Embryonic facial prominence (tissue), 1 donor: ENCODE data around the gene EMC9.
A peak's percentile ranks its signal among the peaks of the same experiment; 100 is the strongest.

Source experiments
- DNase-seq: peaks from one replicate; pipeline ENCODE4 v3.0.0-alpha.2; 2016; ENCODE audit errors: extremely low spot score

EMC9 gene, protein sequence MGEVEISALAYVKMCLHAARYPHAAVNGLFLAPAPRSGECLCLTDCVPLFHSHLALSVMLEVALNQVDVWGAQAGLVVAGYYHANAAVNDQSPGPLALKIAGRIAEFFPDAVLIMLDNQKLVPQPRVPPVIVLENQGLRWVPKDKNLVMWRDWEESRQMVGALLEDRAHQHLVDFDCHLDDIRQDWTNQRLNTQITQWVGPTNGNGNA

DNA sequence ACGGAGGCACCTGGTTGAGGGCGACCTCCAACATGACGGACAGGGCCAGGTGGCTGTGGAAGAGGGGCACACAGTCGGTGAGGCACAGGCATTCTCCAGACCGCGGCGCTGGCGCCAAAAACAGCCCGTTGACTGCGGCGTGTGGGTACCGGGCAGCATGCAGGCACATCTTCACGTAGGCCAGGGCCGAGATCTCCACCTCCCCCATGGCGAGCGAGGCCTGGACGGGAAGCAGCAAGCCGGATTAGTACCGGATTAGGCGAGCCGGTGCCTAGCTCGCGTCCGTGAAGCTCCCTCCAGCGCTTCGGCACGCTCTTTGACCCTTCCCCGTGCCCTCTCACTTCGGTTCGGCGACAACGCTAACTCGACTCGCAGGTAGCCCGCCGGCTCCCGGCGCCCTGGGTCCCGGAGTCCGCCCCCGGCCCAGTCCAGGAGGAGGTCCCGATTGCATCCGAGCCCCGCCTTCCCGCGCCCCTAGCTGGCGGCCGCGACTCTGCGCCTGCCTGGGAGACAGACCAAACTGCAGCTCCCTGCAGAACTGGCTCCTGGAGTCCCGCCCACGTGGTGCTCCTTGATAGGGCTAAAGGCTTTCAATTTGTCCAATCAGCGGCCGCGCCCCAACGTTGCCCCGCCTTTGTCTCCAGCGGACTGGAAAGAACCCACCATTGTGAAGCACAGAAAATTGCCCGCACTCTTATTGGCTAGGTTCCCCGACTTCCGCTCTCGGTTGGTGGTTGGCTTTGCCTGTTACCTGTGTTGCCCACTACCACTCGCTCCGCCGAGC lies at the start of gene EMC9:
EMC9 (minus strand) TSS at position 495 of the 784 bp plus-strand sequence; CDS start at position 208, 287 bp downstream.
- DNase-seq = peak; percentile 97

DNA sequence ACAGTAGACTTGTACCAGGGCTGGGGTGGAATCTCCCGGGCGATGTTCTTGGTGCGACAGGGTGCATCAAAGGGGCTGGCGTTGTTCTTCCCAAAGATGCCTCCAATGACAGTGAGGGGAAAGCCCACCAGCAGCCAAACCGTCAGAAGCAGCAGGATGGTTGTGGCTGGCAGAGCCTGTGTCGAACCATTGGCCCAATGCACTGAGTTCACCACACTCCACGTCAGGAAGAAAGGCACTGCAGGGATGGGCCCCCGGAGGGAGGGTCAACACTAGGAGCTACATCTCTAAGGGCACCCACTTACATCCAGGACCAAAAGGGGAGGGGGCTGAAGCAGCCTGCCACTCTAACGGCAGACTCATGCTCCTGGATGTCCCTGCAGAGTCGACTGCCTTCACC lies 49.0 kb upstream of the EMC9 start:
- no peak for DNase-seq

GRCh38 chr14:24189460-24189859 lies 48.1 kb upstream of the EMC9 start:
- DNase-seq = no peak

- no peak for DNase-seq
Measured at GRCh38 chr14:24189059-24189375, 47.6 kb upstream of the EMC9 start.

GRCh38 chr14:24188251-24189058 lies 47.1 kb upstream of the EMC9 start, which contains the start of gene IPO4:
IPO4 (minus strand) TSS chr14:24188816; CDS start chr14:24188787, 29 bp downstream.
- peak; percentile 95 for DNase-seq

DNA sequence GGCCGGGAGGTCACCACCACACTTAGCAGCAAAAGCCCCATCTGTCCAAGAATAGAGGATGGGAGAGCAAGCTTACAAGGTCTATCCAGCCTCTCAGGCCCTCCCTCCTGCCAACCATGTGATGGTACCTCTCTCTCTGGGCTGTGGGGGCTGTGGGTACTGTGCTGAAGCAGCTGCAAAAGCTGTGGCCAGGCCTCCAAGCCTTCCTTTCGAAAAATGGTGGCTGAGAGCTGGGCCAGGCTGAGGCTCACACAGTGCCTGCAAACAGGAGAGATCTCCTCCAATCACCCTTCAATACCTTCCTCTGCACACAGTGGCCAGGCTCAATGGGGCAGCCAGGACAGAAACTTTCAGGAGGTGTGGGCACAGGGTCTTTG lies 46.1 kb upstream of the EMC9 start:
- no peak for DNase-seq

- DNase-seq = no peak
Measured at GRCh38 chr14:24186831-24187538, 45.6 kb upstream of the EMC9 start.

DNA sequence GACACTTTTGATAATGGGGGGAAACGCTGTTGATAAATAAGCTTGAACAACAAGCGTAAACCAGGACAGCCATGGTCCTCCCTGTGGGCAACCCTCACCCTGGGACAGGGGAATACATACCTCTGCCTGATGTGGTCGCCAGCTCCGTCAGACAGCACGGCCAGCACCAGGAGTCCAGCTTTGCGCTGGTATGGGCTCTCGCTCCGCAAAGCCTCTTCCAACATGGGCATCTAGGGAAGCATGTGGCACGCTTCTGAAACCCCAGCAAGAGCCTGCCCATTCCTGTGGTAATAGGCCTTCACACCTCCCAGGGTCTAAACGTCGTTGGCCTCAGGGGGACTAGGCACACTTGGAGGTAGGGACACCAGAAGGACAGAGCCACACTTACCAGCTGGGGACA lies 44.4 kb upstream of the EMC9 start:
- no peak for DNase-seq

GRCh38 chr14:24185026-24185425 lies 43.6 kb upstream of the EMC9 start:
- DNase-seq = no peak

DNA sequence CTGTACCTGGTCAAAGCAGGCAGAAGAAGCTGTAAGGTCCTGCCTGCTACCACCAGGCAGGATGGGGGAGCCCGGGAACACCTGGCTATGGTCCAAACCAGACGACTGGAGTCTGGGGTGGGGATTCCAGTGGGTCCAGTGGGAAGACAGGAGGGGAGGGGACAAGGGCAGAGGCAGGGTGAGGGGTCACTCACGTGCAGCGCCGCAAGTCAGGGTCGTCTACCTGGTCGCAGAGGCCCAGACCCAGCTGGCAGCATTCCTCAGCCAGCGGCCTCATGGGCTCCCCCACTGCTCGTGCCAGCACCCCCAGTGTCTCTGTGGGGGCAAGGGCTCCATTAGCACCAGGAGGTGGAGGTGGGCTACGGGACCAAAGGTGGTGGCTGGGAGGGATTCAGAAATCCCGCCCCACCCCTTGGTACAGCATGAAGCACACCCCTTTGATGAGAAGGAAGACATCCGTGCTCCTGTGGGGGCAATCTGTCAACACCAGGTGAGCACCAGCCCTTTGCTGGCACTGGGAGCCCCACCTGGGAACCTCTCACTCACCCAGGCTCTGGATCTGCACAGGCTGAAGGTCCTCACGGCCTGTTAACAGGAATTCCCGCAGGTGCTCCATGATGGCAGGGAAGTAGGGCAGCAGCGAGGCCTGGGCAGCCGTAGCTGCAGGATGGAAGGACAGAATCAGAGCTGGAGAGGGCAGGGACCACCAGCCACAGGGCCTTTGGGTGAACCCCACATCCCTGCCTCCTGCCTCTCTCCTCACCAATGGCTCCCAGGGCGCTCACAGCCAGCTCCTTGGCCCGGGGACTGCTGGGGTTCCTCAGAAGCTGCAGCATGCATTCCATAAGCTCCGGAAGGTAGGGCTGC lies 42.9 kb upstream of the EMC9 start:
- no peak for DNase-seq

DNA sequence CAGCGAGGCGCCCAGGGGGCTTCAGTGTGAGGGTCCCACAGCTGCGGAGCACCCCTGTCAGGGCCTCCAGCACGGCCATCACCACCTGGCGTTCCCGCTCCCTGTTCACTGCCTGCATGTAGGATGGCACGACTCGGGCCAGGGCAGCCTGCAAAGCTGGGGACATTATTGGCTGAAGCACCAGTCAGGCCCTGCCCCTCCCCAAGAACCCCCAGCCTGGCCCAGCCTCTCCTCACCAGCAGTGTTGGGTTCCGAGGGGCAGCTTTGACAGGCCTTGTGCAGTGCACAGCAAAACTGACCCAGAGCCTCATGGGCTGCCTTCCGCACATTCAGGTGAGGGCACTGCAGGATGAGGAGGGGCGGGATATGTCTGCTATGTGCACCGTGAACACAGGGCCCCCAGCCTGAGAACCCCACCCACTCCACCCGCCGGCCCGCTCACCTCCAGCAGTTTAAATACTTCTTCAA lies 41.7 kb upstream of the EMC9 start:
- no peak for DNase-seq

DNA sequence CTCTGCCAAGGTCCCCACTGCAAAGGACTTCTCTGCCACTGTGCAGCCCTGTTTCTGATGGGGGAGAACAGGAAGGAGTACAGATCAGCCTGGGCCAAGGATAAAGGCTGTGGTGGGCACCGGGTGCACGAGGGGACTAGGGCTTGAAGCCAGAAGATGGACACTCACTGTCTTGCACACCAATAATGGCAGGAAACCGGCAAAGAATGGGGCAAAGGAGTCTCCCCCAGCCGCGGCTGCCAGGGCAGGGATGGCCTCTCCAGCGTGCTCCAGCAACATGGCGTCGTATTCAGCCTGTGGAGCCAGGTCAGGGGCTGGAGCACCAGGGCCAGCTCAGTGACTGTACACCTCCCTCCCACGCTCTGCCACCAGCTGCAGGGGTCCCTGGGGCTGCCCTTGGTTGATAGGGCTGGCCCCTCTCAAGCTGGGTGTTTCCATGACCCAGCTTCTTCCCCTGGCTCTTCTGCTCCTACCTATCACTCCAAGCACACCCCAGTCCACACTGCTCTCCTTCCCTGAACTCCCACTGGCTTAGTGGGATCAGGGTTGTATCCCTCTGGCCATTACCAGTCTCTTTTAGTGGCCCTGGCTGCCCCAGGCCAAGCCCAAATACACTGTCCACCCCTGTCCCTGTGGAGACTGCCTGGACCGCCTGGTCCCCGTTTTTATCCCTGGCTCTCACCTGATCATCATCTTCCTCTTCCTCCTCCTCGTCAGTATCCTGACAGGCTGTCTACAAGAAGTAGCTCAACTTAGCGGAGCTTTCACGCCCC lies 40.9 kb upstream of the EMC9 start:
- DNase-seq = no peak

GRCh38 chr14:24181371-24182077 lies 40.1 kb upstream of the EMC9 start:
- DNase-seq = no peak

GRCh38 chr14:24179961-24180796 lies 38.8 kb upstream of the EMC9 start:
- DNase-seq = no peak

GRCh38 chr14:24179294-24179960 lies 38.0 kb upstream of the EMC9 start:
- DNase-seq = no peak

DNA sequence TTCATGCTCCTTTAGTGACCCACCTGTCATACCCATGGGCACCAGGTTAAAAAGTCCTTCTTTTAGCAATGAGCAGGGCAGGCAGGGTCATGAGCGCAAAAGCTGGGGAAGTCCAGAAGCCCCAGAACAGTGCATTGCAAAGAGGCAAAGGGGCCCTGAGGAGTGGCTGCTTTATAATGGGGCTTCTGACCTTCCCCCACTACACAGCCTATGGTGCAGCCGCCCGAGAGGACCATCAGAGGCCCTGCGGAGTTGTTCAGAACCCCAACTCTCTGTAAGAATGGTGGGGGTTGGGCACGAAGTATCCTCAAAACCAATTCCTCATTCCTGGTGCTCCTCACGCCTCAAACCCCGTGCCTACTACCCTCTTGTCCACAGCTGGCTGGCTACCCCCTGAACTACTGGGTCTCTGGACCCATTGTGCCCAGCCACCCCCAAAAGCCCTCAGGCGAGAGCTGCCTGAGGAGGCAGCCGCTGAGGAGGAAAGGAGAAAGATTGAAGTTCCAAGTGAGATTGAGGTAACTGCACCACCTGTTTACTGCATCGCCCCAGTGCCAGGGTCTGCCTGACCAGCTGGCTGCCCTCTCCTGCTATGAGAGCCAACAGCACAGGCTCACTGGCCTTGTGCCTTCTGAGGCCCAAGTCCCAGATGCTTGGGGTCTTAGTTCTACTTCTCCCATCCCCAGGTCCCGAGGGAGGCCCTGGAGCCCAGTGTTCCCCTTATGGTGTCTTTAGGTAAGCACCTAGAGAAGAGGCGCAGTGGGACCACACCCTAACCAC lies 37.2 kb upstream of the EMC9 start:
- DNase-seq = no peak

DNA sequence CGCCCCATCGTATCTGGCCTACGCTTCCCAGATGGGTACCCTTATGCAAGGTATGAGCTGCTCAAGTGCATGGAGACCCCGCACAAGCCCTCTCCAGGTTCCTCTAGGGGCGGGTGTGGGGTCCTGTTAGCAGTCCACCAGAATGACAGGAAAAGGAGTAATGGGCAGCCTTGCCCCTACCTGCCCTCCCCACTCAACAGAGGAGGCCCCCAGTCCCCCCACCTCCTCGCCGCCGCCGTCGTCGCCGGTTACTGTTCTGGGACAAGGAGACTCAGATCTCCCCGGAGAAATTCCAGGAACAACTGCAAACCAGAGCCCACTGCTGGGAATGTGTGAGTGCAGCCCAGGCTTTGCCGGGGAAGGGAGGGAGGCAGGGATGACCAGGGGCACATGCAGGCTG lies 36.5 kb upstream of the EMC9 start:
- DNase-seq = no peak
